Stimulated activated CD4-positive, alpha-beta T cell treated with anti-CD3 and anti-CD28 coated beads, Interleukin-12 subunit alpha, Interleukin-12 subunit beta, amount 100 ng/mL, for 24 hours (primary cell): ENCODE data around the gene PRAME.
A peak's percentile ranks its signal among the peaks of the same experiment; 100 is the strongest.
"Not testable (repeated sequence)": the region's sequence is repeated elsewhere in the genome, so short reads cannot be mapped to it uniquely, and the experiment has no call there.

Experiments
- DNase-seq, 2 experiments: peaks; one replicate each; pipeline ENCODE4 v3.0.0-alpha.2; 2020; ENCODE audit warnings: low read depth in 2 of 2

Gene PRAME

GRCh38 chr22:22558972-22559603 is at the start of gene PRAME:
TSS of gene PRAME (minus strand) at chr22:22559265. CDS start at chr22:22556832, 2,433 bp downstream.
- peak; percentile 50 to 83 for DNase-seq

- not testable (repeated sequence) for DNase-seq
These were observed 49.0 kb upstream of the PRAME start for GRCh38 chr22:22608022-22608421.

- DNase-seq: no peak
These were observed 46.0 kb upstream of the PRAME start for GRCh38 chr22:22605074-22605404.

GRCh38 chr22:22604326-22605073 is 45.4 kb upstream of the PRAME start:
- DNase-seq: no peak

- no peak for DNase-seq
These were observed 44.4 kb upstream of the PRAME start for GRCh38 chr22:22603470-22603947.

GRCh38 chr22:22600531-22601261 is 41.6 kb upstream of the PRAME start:
- DNase-seq: no peak

- no peak for DNase-seq
These were observed 40.2 kb upstream of the PRAME start for GRCh38 chr22:22599248-22599647.

GRCh38 chr22:22598144-22598543 is 39.1 kb upstream of the PRAME start:
- DNase-seq: no peak

GRCh38 chr22:22595001-22595835 is 36.2 kb upstream of the PRAME start:
- DNase-seq: no peak

- peak in 1 of 2 experiments; percentile 58 for DNase-seq
These were observed 35.0 kb upstream of the PRAME start for GRCh38 chr22:22593964-22594656.

- no peak for DNase-seq
These were observed 34.2 kb upstream of the PRAME start for GRCh38 chr22:22593250-22593649.

GRCh38 chr22:22591348-22592299 is 32.6 kb upstream of the PRAME start:
- no peak for DNase-seq

- DNase-seq: no peak
These were observed 31.2 kb upstream of the PRAME start for GRCh38 chr22:22590136-22590891.

- DNase-seq: no peak
These were observed 29.6 kb upstream of the PRAME start for GRCh38 chr22:22588485-22589164.

- DNase-seq: no peak
These were observed 28.6 kb upstream of the PRAME start for GRCh38 chr22:22587577-22588188.

GRCh38 chr22:22584722-22585121 is 25.7 kb upstream of the PRAME start:
- no peak for DNase-seq

GRCh38 chr22:22583030-22583429 is 24.0 kb upstream of the PRAME start:
- DNase-seq: no peak

GRCh38 chr22:22581524-22581923 is 22.5 kb upstream of the PRAME start:
- not testable (repeated sequence) for DNase-seq
